Measurements from ENCODE around the gene MBNL2.

The MBNL2 gene

DNA sequence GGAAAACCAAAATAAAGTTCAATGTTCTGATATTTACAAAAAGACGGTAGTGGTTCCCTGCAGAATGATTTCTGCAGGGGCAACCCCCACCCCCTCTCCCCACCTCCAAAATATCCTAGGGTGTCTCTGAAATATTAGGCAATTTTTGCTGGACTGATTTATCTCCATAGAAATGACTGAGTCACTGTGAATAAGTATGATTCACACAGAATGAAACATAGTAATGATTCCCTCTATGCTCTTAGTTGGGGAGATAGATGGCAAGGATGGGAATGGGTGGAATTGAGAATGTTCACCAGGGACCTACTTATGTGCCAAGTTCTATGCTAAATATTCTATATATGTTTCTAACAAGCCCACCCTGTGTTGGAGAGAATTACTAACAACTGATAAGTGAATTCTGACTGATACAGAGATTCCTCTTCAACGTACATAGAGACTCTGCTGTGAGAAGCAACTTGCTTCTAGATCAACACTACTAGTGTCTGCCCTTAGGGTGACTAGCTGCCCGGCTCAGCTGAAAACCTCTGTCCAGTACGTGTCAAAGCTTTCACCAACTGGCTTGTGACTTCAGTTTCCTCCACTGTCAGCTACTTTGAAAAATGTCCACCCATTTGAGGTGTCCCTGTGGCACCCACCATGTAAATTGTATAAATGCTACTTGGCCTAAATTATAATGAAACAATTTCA, 173.5 kb downstream of the MBNL2 start:
- Histone ChIP-seq H3K9me3 (ENCODE audit: insufficient read depth, low read length) (no peaks in the 10 kb centered on the region), H3K4me2 (ENCODE audit: low read depth, low read length, poor library complexity, severe bottlenecking) (no peak overlapping the region), H3K79me2 (ENCODE audit: insufficient read depth, low read length) (no peaks in the 10 kb centered on the region), H3K9ac (ENCODE audit: low read length) (no peak overlapping the region), H3K9me2 (replicated peaks; ENCODE audit: insufficient read depth, low read length) (no peaks in the 10 kb centered on the region), H3F3A (ENCODE audit: insufficient read depth) (no peaks in the 10 kb centered on the region), H3K36me3 (ENCODE audit: low read length) (peaks cover 3% of the 10 kb centered on the region; the same call in 1 of the 2 replicates), H2AFZ (ENCODE audit: low read depth, low read length, severe bottlenecking) (no peak overlapping the region), H3K27ac (ENCODE audit: low read depth, low read length) (no peak overlapping the region), H3K4me3 (ENCODE audit: insufficient read depth, low read length, poor library complexity, severe bottlenecking) (no peak overlapping the region), H4K20me1 (ENCODE audit: low read depth, low read length) (no peaks in the 10 kb centered on the region), H3K27me3 (ENCODE audit: low read length) (no peaks in the 10 kb centered on the region)
- no peak for TF ChIP-seq EZH2phosphoT487 (conservative IDR thresholded peaks at IDR 0.05; ENCODE audit: low read length)
- TF ChIP-seq, protein P1, sequence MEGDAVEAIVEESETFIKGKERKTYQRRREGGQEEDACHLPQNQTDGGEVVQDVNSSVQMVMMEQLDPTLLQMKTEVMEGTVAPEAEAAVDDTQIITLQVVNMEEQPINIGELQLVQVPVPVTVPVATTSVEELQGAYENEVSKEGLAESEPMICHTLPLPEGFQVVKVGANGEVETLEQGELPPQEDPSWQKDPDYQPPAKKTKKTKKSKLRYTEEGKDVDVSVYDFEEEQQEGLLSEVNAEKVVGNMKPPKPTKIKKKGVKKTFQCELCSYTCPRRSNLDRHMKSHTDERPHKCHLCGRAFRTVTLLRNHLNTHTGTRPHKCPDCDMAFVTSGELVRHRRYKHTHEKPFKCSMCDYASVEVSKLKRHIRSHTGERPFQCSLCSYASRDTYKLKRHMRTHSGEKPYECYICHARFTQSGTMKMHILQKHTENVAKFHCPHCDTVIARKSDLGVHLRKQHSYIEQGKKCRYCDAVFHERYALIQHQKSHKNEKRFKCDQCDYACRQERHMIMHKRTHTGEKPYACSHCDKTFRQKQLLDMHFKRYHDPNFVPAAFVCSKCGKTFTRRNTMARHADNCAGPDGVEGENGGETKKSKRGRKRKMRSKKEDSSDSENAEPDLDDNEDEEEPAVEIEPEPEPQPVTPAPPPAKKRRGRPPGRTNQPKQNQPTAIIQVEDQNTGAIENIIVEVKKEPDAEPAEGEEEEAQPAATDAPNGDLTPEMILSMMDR (IDR thresholded peaks at IDR 0.05; ENCODE audit: insufficient read depth, low read length, poor library complexity, severe bottlenecking) = no peak

DNA sequence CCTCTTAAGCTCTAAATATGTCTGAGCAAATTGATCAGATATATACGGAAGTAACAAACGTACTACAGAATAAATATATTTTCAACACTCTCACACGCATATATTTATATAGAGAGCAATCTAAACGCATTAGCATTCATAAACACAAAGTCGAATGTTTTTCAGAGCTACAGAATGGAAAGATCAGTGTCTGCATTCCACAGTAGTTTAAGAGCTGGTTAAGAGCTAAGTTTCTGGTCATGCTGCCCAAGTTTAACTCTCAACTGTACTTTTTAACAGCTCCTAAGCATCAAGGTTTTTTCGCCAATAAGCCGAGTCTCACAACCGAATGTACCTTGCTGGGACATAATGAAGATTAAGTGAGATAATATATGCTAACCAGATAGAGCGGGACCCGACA, 175.1 kb downstream of the MBNL2 start:
- Histone ChIP-seq H3K36me3 (ENCODE audit: low read length) (peaks cover 3% of the 10 kb centered on the region; the same call in 1 of the 2 replicates), H3K4me3 (ENCODE audit: insufficient read depth, low read length, poor library complexity, severe bottlenecking) (no peak overlapping the region), H3K27ac (ENCODE audit: low read depth, low read length) (no peak overlapping the region), H3K79me2 (ENCODE audit: insufficient read depth, low read length) (no peaks in the 10 kb centered on the region), H3K27me3 (ENCODE audit: low read length) (no peaks in the 10 kb centered on the region), H4K20me1 (ENCODE audit: low read depth, low read length) (no peaks in the 10 kb centered on the region), H2AFZ (ENCODE audit: low read depth, low read length, severe bottlenecking) (no peak overlapping the region), H3F3A (ENCODE audit: insufficient read depth) (no peaks in the 10 kb centered on the region), H3K9me3 (ENCODE audit: insufficient read depth, low read length) (no peaks in the 10 kb centered on the region), H3K9me2 (replicated peaks; ENCODE audit: insufficient read depth, low read length) (no peaks in the 10 kb centered on the region), H3K9ac (ENCODE audit: low read length) (no peak overlapping the region), H3K4me2 (ENCODE audit: low read depth, low read length, poor library complexity, severe bottlenecking) (no peak overlapping the region)
- TF ChIP-seq EZH2phosphoT487 (conservative IDR thresholded peaks at IDR 0.05; ENCODE audit: low read length) = no peak
- TF ChIP-seq, protein P1 (IDR thresholded peaks at IDR 0.05; ENCODE audit: insufficient read depth, low read length, poor library complexity, severe bottlenecking) = no peak

DNA sequence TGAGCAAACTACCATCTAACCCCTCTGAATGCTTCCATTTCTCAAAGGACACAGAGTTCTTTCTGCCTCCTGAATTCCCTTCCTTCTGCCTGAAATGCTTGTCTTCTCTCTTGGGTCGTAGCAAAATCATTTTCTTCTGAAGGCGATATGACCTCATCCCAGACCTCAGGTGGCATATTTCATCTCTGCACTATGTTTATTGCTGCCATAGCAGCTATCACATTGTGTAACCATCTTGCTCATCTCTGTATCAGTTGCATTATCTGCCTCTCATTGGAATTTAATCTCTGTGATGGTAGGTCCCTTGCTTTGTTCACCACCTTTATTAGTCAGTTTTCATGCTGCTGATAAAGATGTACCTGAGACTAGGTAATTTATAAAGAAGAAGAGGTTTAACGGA, 179.3 kb downstream of the MBNL2 start:
- H3K9ac ChIP-seq (ENCODE audit: low read length) = no peak overlapping the region
- H3K79me2 ChIP-seq (ENCODE audit: insufficient read depth, low read length) = no peaks in the 10 kb centered on the region
- H3K27me3 ChIP-seq (ENCODE audit: low read length) = no peaks in the 10 kb centered on the region
- H3K27ac ChIP-seq (ENCODE audit: low read depth, low read length) = no peak overlapping the region
- H3K4me2 ChIP-seq (ENCODE audit: low read depth, low read length, poor library complexity, severe bottlenecking) = no peak overlapping the region
- TF ChIP-seq EZH2phosphoT487 (conservative IDR thresholded peaks at IDR 0.05; ENCODE audit: low read length) = no peak
- TF ChIP-seq, protein P1 (IDR thresholded peaks at IDR 0.05; ENCODE audit: insufficient read depth, low read length, poor library complexity, severe bottlenecking) = no peak
- no peak overlapping the region for H3K4me3 ChIP-seq (ENCODE audit: insufficient read depth, low read length, poor library complexity, severe bottlenecking)
- H3K36me3 ChIP-seq (ENCODE audit: low read length) = no peaks in the 10 kb centered on the region
- no peaks in the 10 kb centered on the region for H3F3A ChIP-seq (ENCODE audit: insufficient read depth)
- no peak overlapping the region for H2AFZ ChIP-seq (ENCODE audit: low read depth, low read length, severe bottlenecking)
- H4K20me1 ChIP-seq (ENCODE audit: low read depth, low read length) = no peaks in the 10 kb centered on the region
- H3K9me3 ChIP-seq (ENCODE audit: insufficient read depth, low read length) = no peaks in the 10 kb centered on the region
- no peaks in the 10 kb centered on the region for H3K9me2 ChIP-seq (replicated peaks; ENCODE audit: insufficient read depth, low read length)
